ENCODE data around the gene ZDHHC18.

The ZDHHC18 gene

GRCh38 chr1:26851106-26851684 is 24.7 kb downstream of the ZDHHC18 start:
- H3K4me3 ChIP-seq (ENCODE audit: low read depth, low read length) = no peak overlapping the region
- no peak for TF ChIP-seq CTCF (IDR thresholded peaks at IDR 0.05; ENCODE audit: low read depth, low read length)
- in situ Hi-C loops (cut with HindIII; ENCODE audit: low sequenced_read_pairs) = no loop called here
- DNase-seq (ENCODE audit: low read depth, low spot score) = no peak

DNA sequence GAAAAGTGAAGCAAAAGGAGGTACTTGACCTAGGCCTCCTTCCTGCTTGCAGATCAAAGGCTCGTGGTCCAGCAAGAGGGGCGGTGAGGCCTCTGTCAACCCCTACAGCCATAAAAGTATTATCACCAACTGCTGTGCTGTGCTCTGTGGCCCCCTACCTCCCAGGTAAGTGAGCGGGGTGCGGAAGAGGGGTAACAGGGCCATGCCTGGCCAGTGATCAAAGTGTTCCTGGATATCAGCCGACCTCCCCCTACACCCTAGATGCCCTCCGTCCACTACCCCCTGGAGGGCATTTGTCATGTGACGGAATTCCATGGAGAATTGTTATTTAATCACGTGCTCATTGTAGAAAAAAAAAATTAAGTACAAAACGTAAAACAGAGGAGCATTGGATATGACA is 26.2 kb downstream of the ZDHHC18 start:
- DNase-seq (ENCODE audit: low read depth, low spot score) = no peak
- in situ Hi-C loops (cut with HindIII; ENCODE audit: low sequenced_read_pairs) = no loop called here
- no peak overlapping the region for H3K4me3 ChIP-seq (ENCODE audit: low read depth, low read length)
- TF ChIP-seq CTCF (IDR thresholded peaks at IDR 0.05; ENCODE audit: low read depth, low read length) = no peak

GRCh38 chr1:26853156-26853555 is 26.7 kb downstream of the ZDHHC18 start:
- TF ChIP-seq CTCF (IDR thresholded peaks at IDR 0.05; ENCODE audit: low read depth, low read length) = peak; percentile 91
- peak; percentile 77 for DNase-seq (ENCODE audit: low read depth, low spot score)
- in situ Hi-C loops (cut with HindIII; ENCODE audit: low sequenced_read_pairs) = no loop called here
- H3K4me3 ChIP-seq (ENCODE audit: low read depth, low read length) = no peak overlapping the region

DNA sequence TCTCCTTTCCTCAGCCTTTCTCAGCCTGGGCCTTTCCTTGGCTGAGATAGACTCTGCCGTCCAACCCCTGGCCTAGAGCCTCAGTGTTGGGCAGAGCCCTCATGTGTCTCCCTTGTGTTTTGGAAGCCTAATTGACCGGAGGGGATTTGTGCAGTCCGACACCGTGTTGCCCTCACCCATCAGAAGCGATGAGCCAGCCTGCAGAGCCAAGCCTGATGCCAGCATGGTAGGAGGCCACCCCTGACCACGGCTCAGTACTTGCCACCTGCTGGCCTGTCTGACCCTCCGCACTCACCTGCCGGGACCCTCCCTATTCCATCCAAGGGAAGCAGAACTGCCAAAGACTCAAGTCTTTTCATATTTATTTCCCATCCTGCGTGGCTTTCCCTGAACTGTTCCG is 27.1 kb downstream of the ZDHHC18 start:
- in situ Hi-C loops (cut with HindIII; ENCODE audit: low sequenced_read_pairs) = no loop called here
- TF ChIP-seq CTCF (IDR thresholded peaks at IDR 0.05; ENCODE audit: low read depth, low read length) = no peak
- no peak overlapping the region for H3K4me3 ChIP-seq (ENCODE audit: low read depth, low read length)
- DNase-seq (ENCODE audit: low read depth, low spot score) = no peak

- in situ Hi-C loops (cut with HindIII; ENCODE audit: low sequenced_read_pairs) = no loop called here
- no peak overlapping the region for H3K4me3 ChIP-seq (ENCODE audit: low read depth, low read length)
Observed at GRCh38 chr1:26854906-26855305, 28.4 kb downstream of the ZDHHC18 start.

GRCh38 chr1:26855636-26856035 is 29.1 kb downstream of the ZDHHC18 start:
- TF ChIP-seq CTCF (IDR thresholded peaks at IDR 0.05; ENCODE audit: low read depth, low read length) = no peak
- H3K4me3 ChIP-seq (ENCODE audit: low read depth, low read length) = no peak overlapping the region
- no peak for DNase-seq (ENCODE audit: low read depth, low spot score)
- in situ Hi-C loops (cut with HindIII; ENCODE audit: low sequenced_read_pairs) = no loop called here

More at GRCh38 chr1:26854906-26855305, 28.4 kb downstream of the ZDHHC18 start:
- no peak for DNase-seq (ENCODE audit: low read depth, low spot score)
- TF ChIP-seq CTCF (IDR thresholded peaks at IDR 0.05; ENCODE audit: low read depth, low read length) = no peak

GRCh38 chr1:26856181-26856580 is 29.7 kb downstream of the ZDHHC18 start:
- in situ Hi-C loops (cut with HindIII; ENCODE audit: low sequenced_read_pairs) = no loop called here
- no peak for TF ChIP-seq CTCF (IDR thresholded peaks at IDR 0.05; ENCODE audit: low read depth, low read length)
- no peak overlapping the region for H3K4me3 ChIP-seq (ENCODE audit: low read depth, low read length)
- DNase-seq (ENCODE audit: low read depth, low spot score) = no peak

Data from astrocyte of the spinal cord (primary cell).